GM21576 (cell line): ENCODE results near the gene C6orf47.

Experiments
- ATAC-seq: cut with Tn5 transposase; IDR thresholded peaks from one replicate; pipeline ENCODE4 v1.9.1; 2021; ENCODE audit warnings: mild to moderate bottlenecking, moderate library complexity; ENCODE audit not compliant: unreplicated experiment

The C6orf47 gene

DNA sequence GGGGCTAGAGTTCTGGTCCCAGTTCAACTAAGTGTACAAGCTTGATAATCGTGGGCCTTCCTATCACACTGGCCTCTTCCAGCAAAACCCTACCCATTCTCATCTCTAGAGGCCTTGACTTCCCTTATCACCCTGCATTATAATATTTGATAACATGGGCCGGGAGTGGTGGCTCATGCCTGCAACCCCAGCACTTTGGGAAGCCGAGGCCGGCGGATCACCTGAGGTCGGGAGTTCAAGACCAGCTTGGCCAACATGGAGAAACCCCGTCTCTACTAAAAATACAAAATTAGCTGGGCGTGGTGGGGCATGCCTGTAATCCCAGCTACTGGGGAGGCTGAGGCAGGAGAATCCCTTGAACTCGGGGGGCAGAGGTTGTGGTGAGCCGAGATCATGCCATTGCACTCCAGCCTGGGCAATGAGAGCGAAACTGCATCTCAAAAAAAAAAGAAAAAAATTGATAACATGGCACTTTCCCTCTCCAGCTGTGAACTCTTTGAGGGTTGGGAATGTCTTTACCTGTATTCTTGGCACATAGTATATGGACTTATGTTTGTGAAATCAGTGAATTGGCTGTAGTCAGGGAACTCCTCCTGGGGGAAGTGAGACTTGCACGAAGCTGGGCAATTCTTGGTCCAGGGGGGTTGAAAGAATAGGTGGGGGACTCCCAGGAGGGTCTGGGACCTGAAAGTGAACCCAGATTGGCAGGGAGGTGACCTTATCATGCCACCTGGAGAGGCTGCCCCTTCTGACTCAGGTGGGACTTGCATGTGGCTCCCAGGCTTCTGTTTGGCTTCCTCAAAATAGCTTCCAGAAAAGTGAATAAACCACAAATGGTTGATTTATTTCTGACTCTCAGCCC, 915 bp upstream of the C6orf47 start:
- no peak for ATAC-seq

DNA sequence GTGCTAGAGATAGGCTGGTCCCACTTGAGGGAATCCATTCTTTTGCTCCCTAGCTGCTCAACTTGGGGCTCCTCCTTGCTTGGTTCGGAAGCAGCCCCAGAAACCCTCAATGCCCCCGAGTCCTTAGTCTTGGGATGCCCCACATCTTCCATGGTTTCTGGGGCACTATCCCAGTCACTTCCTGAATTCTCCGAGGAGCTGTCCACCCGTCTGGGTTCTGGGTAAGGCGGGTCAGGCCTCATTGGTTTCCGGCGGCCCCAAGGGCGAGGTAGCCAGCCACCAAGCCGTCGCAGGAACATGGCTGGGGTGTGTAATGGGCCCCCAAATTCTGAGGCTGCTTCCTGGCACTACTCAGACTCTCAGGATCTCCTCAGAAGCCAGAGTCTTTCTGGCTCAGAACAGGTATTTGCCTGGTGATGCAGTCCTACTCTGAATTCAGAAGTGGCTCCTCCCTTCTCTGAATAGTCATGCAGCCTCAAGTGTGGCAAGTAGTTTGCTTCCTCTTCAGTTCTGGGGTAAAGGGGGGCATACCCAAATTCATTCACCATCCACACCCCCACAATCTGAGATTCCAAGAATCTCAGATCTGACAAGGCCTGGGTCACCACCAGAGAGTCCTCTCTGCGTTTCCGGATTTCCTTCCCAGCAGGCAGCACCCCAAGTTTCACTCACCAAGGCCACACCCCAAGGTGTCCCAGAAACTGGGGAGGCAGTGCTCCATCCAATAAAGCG, 763 bp downstream of the C6orf47 start:
- ATAC-seq = no peak

DNA sequence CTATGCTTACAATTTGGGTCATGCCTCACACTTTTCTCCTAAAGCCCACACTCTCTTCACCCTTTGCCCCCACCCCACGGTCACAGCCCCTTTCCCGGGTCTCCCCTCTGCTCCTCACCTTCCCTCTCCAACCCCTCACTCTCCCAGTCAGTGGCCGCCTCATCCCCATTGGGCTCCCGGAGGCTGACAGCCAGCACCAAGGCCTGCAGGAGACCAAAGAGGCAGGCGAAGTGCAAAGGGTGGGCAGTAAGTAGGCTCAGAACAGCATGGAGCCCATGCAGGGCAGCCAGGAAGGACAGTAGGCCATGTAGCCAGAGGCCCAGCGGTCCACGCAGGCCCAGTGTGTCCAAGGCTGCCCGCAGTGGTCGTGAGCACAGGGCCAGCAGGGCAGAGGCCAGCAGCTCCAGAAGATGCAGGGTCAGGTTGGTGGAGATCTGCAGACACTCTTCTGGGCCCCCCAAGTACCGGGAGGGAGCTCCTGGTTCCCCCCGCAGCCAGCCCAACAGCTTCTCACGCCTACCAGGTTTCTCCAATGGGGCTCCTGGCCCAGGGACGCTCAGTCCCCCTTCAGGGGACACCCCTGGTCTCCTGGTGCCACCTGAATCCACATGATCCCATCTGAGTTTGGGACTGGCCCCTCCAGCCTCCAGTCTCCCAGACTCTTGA, 1.5 kb downstream of the C6orf47 start:
- no peak for ATAC-seq

DNA sequence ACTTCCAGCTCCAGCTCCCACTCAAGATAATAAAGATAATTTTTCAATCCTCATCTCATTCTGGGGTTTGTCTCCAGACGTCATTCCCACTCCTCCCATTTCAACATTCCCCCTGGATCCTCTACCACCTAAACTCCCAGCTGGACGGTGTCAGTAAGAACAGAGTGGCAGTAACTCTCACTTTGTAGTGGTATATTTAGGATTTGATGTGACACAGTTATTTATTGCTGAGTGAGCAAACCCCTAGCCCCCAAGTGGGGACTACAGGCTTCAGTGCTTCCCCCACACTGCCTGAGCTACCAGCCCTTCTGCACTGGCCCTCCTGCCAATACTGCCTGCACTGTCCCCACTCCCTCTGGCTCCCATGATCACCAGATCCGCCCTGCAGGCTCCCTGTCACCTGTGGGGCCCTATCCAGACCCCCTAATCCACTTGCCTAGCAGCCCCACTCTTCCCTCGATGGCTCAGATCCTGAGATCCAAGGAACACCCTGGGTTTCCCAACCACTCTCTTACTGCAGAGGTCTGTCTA, 2.4 kb downstream of the C6orf47 start:
- no peak for ATAC-seq

DNA sequence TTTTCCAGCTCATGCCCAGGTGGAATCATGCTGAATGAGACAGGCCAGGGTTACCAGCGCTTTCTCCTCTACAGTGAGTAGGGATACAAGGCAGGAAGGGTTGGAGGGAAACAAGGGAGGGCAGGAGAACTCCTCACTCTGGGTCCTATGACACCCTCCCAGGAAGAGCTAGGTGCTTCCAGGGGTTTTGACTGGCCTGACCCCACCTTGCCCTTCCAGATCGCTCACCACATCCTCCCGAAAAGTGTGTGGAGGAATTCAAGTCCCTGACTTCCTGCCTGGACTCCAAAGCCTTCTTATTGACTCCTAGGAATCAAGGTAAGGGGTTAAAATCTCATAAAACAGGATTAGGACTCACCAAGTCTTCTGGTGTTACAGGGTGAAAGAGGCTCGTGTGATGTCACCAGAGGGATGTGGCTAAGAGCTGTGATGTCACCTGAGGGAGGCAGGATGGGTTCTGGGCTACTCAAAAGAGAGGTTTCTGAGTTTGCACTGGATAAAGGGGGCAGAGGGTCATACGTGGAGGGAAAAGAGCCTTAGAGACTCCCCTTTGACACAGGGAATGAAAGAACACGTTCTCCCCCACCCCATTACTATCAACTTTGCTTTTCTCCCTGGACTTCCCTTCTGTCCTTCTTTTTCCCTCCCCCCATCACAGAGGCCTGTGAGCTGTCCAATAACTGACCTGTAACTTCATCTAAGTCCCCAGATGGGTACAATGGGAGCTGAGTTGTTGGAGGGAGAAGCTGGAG, 3.0 kb downstream of the C6orf47 start:
- no peak for ATAC-seq

DNA sequence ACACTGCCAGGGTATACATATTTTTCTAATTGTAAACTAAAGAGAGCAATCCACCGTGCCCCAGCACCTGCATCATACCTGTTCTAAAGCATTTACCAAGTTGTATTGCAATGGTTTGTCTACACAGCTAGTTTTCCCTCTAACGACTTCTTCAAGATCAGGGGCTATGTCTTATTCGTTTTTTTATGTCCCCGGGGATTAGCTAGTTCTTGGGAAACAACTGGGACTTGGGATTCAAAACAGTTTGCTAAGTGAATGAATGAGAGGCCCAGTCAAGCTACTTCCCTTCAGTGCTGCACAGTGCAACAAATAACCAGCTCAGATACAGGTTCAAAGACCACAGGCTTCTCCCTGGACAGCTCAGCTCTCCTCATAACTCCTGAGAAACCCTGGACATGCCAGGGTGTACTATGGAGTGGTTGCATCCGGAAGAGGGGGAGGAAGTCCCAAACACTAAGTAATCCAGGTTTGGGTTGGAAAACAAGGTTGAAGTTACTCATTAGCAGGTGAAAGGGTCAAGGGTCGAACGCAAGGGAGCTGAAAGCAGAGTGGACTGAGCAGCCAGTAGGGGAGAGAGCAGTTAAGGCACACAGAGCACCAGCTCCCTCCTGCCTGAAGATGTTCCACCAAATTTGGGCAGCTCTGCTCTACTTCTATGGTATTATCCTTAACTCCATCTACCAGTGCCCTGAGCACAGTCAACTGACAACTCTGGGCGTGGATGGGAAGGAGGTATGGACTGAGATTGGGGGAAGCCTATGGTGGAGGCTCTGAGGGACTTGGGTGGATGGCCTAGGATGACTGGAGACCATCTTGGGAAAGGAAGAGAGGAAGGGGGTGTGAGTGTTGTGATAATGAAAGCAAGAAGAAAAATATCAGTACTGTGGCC, 5.0 kb downstream of the C6orf47 start, which contains the start of gene APOM:
APOM (plus strand) TSS at position 546 of the 889 bp plus-strand sequence; CDS start at position 619, 73 bp downstream.
- no peak for ATAC-seq

DNA sequence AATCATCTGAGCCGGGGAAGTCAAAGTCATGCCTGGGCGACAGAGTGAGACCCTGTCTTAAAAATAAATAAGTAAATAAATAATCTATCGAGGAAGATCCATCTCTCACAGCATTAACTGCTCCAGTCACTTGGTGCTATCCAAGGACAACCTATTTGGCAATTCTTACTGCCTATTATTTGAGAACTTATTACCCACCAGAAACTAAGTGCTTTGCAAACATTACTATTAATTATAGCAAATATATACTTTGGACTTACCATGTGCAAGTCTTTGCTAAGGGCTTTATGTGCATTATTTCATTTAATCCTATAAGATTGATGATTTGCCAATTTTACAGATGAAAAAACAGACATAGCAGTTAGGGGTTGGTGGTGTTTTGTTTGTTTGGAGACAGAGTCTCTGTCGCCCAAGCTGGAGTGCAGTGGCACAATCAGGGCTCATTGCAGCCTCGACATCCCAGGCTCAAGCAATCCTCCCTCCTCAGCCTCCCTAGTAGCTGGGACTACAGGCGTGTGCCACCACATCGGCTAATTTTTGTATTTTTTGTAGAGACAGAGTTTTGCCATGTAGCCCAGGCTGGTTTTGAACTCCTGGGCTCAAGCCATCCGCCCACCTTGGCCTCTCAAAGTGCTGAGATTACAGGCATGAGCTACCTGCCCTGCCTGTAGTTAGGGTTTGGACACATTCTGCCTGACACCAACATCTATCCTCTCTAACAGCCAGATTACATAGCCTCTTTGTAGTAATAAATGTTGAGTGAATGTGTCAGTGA, 5.8 kb downstream of the C6orf47 start:
- no peak for ATAC-seq

DNA sequence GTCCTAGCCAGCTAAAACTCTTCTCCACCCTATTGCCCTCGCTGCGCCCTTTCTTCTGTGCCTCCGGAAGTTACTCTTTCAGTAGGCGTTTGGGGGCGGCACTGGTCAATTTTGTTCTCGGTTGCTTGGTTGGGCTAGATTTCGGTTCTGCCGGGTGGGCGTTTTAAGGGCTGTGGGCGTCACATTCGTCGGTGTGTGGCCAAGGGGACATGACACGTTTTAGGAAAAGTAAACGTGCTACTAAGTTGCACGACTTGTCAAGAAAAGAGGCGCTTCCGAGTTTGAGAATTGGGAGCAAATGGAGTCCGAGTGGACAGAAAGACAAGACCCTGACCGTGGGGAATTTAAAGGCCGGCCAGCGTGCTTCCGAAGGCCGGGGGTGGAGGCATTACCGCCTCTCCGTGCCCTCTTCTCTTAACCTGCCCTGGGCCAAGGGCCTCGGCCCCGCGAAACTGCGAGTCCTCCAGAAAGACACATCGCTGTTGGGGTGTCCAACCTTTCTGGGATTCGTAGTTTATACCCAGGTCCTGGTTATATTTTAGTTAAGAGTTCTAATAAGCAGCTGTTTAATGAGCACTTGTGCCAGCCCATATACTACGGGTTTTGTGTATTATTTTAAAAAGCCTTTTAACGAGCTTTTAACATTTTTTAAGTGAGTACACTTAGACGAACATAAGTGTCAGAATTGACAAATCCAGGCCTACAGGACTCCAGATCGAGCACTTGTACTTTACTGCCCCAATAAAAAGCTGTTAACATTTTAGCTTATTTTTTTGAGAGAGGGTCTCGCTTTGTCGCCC, 7.5 kb downstream of the C6orf47 start:
- peak; percentile 61 for ATAC-seq

DNA sequence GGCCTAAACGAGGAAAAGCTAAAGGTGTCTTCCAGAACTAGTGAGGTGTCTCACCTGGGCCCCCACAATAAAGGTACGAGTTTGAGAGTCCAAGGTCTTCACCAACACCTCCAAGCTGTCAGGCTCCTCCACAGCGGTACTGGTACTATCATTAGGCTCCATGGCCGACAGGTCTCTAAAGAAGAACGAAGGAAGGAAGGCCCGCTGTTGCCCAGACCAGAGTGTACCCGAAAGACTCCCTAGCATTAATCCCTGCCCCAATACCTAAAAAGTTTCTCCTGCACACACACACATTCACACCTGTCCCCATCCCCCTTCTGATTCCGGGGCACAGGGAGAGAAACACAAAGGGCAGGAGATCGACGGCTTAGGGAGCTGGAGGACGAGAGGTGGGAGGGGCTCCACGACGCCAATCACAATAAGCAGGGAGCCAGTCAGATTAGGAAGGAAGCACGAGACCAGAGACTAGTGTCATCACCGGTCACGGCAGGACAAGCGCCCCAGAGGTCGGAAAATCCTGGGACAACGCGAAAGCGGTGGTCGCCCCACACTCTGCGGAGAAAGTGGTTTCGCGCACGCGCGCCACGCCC, 8.9 kb downstream of the C6orf47 start:
- peak; percentile 24 for ATAC-seq

DNA sequence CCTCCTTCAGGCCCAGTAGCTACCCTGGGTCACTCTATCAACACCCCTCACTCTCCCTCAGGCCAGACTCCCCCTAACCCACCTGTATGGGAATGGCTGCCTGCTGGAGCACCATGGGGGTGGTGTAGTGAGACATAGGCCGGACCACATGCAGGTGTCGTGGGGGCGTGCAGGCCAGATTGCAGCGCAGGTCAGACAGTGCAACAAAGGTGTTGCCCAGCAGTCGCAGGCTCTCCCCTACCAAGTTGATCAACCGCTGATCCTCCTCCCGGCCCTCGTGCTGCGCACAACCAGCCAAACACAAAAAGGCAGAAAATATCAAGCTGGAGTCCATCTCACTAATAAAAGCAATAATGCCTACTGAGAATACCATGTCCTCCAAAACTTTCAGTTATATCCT, 15.3 kb downstream of the C6orf47 start:
- no peak for ATAC-seq

DNA sequence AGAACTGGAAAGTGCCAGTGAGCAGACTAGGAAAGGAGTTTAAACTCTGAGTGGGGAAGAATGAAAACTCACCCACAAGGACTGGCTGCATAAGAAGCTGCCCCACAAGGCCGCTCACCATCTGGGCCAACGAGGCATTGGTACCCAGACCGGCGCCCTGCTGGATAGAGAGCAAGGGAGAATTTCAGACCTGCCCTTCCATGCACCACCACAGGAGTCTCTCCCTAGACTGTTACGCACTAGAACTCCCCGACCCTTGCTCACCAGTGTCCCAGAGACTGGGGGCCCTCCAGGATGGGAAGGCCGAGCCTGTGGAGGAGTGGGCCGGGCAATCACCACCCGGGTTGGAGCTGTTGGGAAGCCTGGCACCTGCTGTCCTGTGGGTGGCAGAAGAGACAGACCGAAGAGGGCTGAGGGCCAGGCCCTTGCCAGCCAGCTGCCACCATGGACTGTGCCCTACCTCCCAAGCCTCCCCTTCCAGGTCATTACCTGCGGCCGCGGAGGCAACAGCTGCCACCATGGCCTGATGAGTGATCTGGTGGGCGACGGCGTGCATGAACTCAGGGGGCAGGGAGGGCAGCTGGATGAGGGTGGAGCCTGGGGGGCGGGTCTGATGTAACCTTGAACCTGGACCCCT, 16.6 kb downstream of the C6orf47 start:
- ATAC-seq = no peak

DNA sequence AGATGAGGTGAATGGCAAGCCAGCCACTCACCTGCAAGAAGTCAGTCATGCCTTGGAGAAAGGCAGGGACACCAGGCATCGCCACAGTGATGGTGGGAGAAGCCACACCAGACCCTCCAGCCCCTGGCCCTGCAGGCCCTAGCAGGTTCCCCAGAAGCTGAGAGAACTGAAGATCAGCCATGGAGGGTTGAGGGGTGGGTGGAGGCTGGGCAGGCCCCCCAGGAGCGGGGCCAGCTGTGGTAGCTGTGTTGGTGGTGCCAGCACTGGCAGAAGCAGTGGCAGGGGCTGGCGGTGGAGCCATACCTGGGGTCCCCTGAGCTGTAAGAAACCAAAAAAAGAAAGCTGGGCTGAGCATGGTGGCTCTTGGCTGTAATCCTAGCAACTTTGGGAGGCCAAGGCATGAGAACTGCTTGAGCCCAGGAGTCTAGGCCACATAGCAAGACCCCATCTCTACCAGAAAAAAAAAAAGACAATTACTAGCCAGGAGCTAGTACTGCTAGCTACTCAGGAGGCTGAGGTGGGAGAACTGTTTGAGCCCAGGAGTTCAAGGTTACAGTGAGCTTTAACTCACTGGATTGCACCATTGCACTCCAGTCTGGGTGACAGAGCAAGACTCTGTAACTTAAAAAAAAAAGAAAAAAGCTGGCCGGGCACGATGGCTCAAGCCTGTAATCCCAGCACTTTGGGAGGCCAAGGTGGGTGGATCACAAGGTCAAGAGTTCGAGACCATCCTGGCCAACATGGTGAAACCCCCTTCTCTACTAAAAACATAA, 17.6 kb downstream of the C6orf47 start:
- no peak for ATAC-seq

DNA sequence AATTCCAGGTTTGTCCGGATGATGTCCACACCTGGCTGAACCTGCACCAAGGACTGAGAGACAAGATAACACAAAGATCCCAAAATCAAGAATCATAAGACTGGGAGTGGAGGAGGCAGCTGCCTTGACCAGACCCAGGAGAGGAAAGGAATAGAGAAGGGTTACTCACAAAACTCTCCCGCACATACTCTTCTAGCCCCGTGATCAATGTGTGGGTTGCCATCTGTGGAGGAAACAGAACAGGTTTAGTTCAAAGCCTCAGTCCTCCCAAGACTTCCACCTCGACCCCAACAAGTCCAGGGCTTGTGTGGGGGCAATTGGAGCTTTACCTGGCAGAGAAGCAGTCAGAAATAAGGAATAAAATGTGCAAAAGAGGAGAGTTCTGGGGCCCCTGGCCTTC, 19.2 kb downstream of the C6orf47 start:
- ATAC-seq = no peak

DNA sequence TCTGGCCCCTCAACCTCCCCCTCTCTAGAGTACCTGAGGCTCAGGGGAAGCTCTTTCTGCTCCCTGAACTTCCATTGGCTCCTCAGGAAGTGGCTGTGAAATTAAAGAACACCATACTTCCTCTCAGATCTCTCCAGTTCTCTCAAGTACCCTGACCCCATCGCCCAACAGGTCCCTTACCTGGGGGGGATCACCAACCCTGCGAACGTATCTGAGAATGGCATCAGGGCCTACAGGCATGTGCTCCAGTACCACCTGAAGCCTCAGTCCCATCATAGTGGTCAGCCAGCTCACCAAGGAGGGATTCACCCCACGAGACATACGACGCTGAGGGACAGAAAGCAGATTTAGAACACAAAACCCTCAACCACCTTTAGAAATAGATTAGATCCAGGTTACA, 20.0 kb downstream of the C6orf47 start:
- ATAC-seq = no peak

DNA sequence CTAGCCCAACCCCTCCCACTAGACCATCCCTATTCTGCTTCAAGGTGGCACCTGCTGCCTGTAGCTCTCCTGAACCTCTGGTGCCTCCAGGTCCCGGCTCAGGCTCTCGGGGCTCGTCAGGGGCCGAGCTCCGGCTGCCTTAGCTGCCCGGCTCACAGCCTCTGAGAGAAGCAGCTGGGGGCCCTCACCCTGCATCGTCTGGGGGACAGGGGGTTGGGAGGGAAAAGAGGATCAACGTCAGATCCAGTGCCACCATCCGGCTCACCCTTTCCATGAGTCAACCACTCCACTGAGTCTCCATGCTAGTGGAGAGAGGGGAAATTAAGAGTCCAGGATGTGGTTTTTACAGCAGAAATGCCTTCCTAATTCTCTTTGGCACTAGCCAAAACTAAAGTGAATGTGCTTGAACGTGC, 21.1 kb downstream of the C6orf47 start:
- ATAC-seq = no peak

DNA sequence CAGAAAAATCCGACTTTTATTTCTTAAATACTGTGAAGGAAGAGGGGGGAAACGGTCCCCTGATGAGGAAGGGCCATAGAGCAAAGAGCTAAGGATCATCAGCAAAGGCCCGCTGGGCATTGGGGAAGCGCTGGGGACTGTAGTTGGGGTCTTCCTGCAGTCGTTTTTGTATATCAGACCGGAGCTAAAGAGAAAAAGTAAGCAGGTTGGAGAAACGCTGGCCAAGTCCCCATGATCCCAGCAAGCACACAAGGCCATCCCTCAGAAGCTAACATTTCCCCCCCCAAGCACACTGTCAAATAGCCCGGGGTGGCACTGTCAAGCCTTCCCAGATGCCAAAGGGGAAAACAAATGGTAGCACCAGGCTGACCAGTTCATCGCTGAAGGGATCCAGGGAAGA, 21.5 kb downstream of the C6orf47 start:
- no peak for ATAC-seq
